ENCODE results near the gene RASGEF1B.
A peak's percentile ranks its signal among the peaks of the same experiment; 100 is the strongest.

Gene RASGEF1B

GRCh38 chr4:81429031-81429430 is 42.7 kb downstream of the RASGEF1B start:
- TF ChIP-seq, protein P1, sequence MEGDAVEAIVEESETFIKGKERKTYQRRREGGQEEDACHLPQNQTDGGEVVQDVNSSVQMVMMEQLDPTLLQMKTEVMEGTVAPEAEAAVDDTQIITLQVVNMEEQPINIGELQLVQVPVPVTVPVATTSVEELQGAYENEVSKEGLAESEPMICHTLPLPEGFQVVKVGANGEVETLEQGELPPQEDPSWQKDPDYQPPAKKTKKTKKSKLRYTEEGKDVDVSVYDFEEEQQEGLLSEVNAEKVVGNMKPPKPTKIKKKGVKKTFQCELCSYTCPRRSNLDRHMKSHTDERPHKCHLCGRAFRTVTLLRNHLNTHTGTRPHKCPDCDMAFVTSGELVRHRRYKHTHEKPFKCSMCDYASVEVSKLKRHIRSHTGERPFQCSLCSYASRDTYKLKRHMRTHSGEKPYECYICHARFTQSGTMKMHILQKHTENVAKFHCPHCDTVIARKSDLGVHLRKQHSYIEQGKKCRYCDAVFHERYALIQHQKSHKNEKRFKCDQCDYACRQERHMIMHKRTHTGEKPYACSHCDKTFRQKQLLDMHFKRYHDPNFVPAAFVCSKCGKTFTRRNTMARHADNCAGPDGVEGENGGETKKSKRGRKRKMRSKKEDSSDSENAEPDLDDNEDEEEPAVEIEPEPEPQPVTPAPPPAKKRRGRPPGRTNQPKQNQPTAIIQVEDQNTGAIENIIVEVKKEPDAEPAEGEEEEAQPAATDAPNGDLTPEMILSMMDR (IDR thresholded peaks at IDR 0.05; ENCODE audit: extremely low read depth, missing control alignments) = no peak
- DNase-seq (ENCODE audit: low spot score) = no peak

DNA sequence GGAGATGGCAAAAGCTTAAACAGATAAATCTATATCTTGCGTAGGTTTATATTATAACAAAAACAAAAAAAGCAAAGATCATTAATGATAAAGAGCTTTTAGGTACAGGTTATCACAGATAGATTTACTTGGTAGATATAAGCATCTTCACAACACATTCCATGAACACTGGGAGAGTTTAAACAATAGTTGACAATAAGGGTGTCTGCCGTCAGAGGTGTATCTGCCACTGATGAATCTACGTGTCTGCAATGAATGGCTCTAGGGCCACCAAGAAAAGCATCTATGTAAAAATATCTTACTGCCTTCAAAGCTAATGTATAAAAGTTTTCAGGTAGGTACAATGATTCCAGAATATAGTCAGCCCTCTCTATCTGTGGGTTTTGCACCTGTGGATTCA is 43.7 kb downstream of the RASGEF1B start:
- TF ChIP-seq, protein P1 (IDR thresholded peaks at IDR 0.05; ENCODE audit: extremely low read depth, missing control alignments) = no peak
- no peak for DNase-seq (ENCODE audit: low spot score)

- TF ChIP-seq, protein P1 (IDR thresholded peaks at IDR 0.05; ENCODE audit: extremely low read depth, missing control alignments) = no peak
Measured at GRCh38 chr4:81427344-81427821, 44.3 kb downstream of the RASGEF1B start.

GRCh38 chr4:81426770-81427289 is 44.9 kb downstream of the RASGEF1B start:
- TF ChIP-seq, protein P1 (IDR thresholded peaks at IDR 0.05; ENCODE audit: extremely low read depth, missing control alignments) = no peak

More at GRCh38 chr4:81427344-81427821, 44.3 kb downstream of the RASGEF1B start:
- no peak for DNase-seq (ENCODE audit: low spot score)

GRCh38 chr4:81424816-81425755 is 46.6 kb downstream of the RASGEF1B start:
- TF ChIP-seq, protein P1 (IDR thresholded peaks at IDR 0.05; ENCODE audit: extremely low read depth, missing control alignments) = no peak
- no peak for DNase-seq (ENCODE audit: low spot score)

More at GRCh38 chr4:81426770-81427289, 44.9 kb downstream of the RASGEF1B start:
- DNase-seq (ENCODE audit: low spot score) = no peak

DNA sequence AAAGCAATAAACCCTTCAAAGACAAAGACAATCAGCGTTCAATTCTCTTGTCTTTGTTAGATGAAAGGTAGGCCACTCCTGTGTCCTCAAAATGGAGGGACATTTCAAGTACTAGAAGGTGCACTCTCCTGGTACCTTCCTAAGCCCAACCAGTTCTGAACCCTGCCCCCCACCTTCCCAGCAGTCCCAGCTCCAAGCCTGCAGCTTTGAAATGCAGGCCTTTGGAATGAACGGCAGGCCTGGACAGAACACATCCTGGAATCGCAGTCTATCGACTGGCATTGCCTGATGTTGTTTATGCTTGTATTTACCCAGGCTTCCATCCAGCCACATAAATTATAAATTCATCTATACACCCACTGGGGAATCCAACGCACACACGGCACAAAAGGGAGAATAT is 47.4 kb downstream of the RASGEF1B start:
- no peak for DNase-seq (ENCODE audit: low spot score)
- TF ChIP-seq, protein P1 (IDR thresholded peaks at IDR 0.05; ENCODE audit: extremely low read depth, missing control alignments) = no peak

DNA sequence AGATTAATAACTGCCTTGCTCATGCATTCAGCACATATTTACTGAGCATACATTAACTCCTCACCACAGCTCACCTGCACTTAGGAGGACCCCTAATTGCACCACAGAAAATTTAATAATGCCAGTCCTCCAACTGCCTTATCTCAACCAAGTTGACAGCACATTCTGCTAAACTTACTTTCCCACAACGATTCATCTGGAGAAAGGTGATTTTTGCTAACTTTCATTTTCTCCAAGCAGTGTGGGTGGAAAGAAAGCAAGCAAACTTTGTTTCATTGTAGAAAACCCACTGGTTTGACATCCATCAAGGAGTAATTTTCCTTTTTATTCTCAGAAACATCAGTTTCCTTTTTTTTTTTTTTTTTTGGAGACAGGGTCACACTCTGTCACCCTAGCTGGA is 49.1 kb downstream of the RASGEF1B start:
- TF ChIP-seq, protein P1 (IDR thresholded peaks at IDR 0.05; ENCODE audit: extremely low read depth, missing control alignments) = no peak
- DNase-seq (ENCODE audit: low spot score) = peak; percentile 10
